Measurements from ENCODE around the gene XAGE1B.
"Not testable (repeated sequence)": the region's sequence is repeated elsewhere in the genome, so short reads cannot be mapped to it uniquely, and the experiment has no call there.

Gene XAGE1B, protein sequence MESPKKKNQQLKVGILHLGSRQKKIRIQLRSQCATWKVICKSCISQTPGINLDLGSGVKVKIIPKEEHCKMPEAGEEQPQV

GRCh38 chrX:52516987-52517325, at the start of gene XAGE1B:
XAGE1B (minus strand) TSS chrX:52517063; CDS start chrX:52515527, 1,536 bp downstream.
- DNase-seq (ENCODE audit: low read depth) = not testable (repeated sequence)

GRCh38 chrX:52563105-52563504, 46.2 kb upstream of the XAGE1B start:
- DNase-seq (ENCODE audit: low read depth) = no peak

DNA sequence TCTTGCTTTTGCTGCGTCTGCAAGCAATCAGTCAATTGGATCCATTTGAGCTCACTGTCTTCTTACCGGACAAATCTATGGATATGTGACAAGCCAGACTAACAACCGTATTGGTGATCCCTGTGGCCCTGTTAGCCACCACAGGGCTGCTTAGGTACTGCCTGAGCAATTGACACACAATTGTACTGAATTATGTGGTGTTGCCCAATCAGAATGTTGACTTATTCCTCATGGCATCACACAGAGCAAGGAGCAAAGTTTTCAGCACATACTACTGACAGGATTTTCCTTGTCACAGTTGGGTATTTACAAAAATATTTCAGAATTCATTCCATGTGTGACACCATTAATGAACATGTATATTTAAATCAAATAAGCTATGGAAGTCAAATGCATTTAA, 41.3 kb upstream of the XAGE1B start:
- no peak for DNase-seq (ENCODE audit: low read depth)

GRCh38 chrX:52556741-52557140, 39.9 kb upstream of the XAGE1B start:
- DNase-seq (ENCODE audit: low read depth) = no peak

- DNase-seq (ENCODE audit: low read depth) = no peak
These were observed 37.3 kb upstream of the XAGE1B start for GRCh38 chrX:52553995-52554642.

DNA sequence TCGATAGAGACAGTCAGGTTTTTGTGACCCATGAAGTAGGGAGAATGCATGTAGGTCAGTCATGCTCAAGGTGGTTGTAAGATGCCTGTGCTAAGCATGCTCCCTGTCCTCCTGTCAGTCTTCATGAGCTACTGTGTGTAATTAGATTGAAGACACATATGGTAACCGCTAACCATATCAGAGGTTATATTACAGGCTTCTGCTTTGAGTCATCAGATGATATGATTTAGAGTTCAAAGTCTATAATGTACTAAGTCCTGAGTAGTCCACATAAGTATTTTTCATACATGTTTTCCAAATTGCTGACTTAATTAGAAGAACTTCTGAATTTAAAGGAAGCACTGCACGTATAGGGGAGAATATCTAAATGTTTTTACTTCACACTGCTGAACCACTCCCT, 31.9 kb upstream of the XAGE1B start:
- not testable (repeated sequence) for DNase-seq (ENCODE audit: low read depth)

DNA sequence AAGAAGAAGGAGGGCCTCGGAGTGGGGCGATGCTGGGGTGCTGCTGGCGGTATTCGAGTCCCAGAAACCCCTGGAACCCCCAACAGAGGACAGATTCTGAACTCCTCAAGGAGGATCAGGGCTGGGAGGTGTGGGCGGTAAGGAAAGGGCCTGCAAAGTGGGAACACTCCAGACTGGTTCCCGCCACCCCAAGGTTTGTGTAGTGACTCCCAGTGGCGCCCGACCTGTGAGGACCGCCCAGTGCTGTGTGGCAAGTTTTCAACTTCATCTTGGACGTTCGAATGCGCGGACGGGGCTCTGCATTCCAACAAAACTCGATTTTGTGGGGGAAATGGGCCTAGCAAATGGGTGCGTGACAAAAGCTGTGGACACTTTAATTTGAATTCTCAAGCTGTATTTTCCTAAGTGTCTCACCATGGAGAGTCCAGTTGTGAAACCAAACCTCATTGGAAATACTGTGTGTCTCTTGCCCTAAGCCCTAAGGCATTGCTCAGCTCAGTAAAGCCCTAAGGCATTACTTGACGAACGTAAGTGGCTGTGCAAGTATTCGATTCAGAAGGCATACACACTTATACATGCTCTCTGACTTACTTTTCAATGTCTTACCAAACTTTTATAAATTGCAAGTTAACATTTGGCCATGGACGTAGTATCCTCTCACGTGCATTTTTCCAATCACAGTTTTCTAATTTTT, 27.4 kb upstream of the XAGE1B start:
- no peak for DNase-seq (ENCODE audit: low read depth)

- no peak for DNase-seq (ENCODE audit: low read depth)
These were observed 25.4 kb upstream of the XAGE1B start for GRCh38 chrX:52542311-52542710.

- not testable (repeated sequence) for DNase-seq (ENCODE audit: low read depth)
These were observed 24.2 kb upstream of the XAGE1B start for GRCh38 chrX:52541051-52541450.

DNA sequence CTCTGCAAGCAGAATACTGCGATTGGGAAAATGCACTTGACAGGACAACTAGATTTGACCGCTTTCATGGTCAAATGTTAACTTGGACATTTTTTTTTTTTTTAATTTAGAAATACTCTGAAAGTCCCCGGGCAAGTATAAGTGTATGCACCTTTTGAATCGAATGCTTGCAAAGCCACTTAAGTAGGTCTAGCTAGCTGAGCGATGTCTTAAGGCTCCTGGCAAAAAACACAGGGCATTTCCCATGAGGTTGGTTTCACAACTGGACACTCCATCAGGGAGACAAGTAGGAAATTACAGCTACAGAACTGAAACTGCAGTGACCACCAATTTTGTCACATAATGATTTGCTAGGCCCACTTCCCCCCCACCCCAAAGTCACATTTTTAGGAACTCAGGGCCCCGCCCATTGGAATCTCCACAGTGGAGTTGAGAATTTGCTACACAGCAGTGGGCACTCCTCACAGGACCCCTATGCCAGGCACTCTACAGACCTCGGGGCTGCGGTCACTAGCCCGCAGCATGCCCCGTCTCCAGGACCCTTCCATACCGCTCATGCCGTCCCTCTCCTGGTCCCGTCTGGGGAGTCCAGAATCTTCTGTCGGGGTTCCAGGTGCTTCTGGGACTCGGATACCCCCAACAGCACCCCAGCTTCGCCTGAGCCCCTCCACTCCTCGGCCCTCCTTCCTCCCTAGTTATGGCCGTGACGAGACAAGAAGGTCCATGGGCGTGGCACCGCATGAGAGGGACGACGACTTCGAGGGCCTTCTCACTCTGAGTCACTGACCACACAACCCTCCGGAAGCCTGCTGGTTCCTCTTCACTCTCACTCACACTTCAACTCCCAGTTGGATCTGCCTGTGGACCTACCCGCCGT, 515 bp downstream of the XAGE1B start:
- not testable (repeated sequence) for DNase-seq (ENCODE audit: low read depth)

GRCh38 chrX:52511126-52511525, 5.7 kb downstream of the XAGE1B start:
- not testable (repeated sequence) for DNase-seq (ENCODE audit: low read depth)

DNA sequence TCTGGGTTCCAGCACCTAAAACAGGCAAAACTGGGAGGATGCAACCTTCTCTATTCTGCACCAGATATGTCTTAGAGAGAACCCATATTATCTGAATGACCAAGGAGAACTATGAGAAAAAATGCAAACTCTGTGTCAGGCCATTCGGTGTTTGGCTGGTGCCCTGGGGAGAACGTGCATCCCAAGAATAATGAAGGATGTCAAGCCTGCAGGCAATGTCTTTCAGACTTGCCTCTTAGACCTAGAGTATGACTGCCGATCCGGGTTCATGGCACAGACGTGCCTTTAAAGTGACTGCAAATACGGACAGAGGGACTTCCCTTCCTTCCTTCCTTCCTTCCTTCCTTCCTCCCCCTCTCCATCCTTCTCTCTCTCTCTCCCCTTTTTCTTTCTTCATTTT, 6.9 kb downstream of the XAGE1B start:
- no peak for DNase-seq (ENCODE audit: low read depth)

- DNase-seq (ENCODE audit: low read depth) = no peak
These were observed 9.5 kb downstream of the XAGE1B start for GRCh38 chrX:52507331-52507730.

DNA sequence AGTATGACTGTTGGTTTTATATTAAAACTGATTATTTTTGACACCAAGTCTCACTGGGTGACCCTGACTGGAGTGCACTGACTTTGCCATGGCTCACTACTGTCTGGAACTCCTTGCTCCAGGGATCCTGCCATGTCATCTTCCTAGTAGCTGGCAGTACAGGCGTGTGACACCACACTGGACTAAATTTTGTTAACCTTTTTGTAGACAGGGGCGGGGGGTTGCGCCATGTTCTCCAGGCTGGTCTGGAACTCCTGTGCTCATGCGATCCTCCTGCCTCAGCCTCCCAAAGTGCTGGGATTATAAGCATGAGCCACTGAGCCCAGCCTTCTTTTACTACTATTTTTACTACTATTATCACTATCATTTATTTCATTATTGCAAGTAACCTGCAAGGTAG, 12.3 kb downstream of the XAGE1B start:
- no peak for DNase-seq (ENCODE audit: low read depth)

DNA sequence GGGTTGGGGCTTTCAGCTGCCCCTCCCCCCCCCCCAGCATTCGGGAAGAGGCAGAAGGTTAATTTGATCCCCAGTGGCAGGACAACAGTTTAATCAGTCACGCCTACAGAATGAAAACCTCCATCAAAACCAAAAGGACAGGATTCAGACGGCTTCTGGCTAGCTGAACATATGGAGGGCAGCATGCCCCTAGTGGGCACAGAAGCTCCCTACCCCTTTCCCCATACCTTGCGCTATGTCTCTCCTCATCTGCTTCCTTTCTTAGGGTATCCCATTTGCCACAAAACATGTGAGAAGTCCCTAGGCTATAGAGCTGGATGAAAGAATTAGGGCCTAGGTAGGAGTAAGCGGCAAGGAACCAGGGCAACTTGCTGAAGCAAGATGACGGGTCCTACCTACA, 15.5 kb downstream of the XAGE1B start:
- not testable (repeated sequence) for DNase-seq (ENCODE audit: low read depth)

DNA sequence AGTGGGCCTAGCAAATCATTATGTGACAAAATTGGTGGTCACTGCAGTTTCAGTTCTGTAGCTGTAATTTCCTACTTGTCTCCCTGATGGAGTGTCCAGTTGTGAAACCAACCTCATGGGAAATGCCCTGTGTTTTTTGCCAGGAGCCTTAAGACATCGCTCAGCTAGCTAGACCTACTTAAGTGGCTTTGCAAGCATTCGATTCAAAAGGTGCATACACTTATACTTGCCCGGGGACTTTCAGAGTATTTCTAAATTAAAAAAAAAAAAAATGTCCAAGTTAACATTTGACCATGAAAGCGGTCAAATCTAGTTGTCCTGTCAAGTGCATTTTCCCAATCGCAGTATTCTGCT, 20.5 kb downstream of the XAGE1B start:
- not testable (repeated sequence) for DNase-seq (ENCODE audit: low read depth)

- DNase-seq (ENCODE audit: low read depth) = not testable (repeated sequence)
These were observed 21.1 kb downstream of the XAGE1B start, which contains the start of gene XAGE1A for GRCh38 chrX:52495545-52496418. XAGE1A (plus strand) TSS chrX:52495808; CDS start chrX:52497362, 1,554 bp downstream.

DNA sequence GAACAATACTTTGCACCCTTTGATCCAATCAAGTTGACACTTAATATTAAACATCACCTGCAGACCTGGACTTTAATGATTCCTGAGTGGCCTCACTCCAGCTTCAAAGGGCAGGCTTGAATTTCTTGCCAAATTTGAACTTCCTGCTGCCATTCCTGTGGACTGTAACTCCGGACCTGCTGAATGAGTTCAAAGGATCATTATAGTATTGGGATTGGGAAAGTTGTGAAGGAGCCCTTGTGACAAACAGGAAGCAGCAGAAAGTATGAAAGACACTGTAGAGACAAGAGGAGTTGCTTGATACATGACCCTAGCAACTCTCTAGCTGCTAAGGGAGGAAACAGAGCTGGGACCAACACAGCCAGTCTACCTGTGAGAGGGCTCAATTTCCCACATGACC, 45.6 kb downstream of the XAGE1B start:
- DNase-seq (ENCODE audit: low read depth) = not testable (repeated sequence)
